ENCODE measurements around the gene MAP3K21. TPM values are rescaled to one million over a fixed set of nuclear protein-coding genes. Genes with fewer than 3 reads are reported as not detected.

Gene MAP3K21
- total and polyA plus RNA-seq, 12 donors: 0.39 to 12.1 (median 6.0) TPM

GRCh38 chr1:233433436-233434210, 106.1 kb downstream of the MAP3K21 start:
- H3K9me3 ChIP-seq (replicated peaks in 1 of 3): no peaks in the 10 kb centered on the region
- H3K4me3 ChIP-seq: no peak overlapping the region
- no peaks in the 10 kb centered on the region for H3K36me3 ChIP-seq (replicated peaks in 1 of 2)
- H3K27ac ChIP-seq: no peak overlapping the region
- intact Hi-C loops (cut with DNase I): no loop called here
- H3K4me1 ChIP-seq (replicated peaks in 1 of 2): no peaks in the 10 kb centered on the region
- TF ChIP-seq CTCF (IDR thresholded peaks at IDR 0.05) (no peak), POLR2A (IDR thresholded peaks at IDR 0.05) (no peak)
- no peak for DNase-seq
- 20 to 28% (median 23%) methylated on average over 4 of the region's 4 CpGs for WGBS, 4 donors
- H3K27me3 ChIP-seq: peaks cover 5% of the 10 kb centered on the region

Other genes with a start within 250 kb of the MAP3K21 start
- 10 to 100 TPM in 2 of 9 donors, 1 to 10 TPM in 7; 2.2 to 12.1 (median 5.4) TPM for gene PCNX2, start 32.0 kb upstream of the MAP3K21 start, total RNA-seq
- gene PCNX2, start 32.0 kb upstream of the MAP3K21 start, polyA plus RNA-seq: 10 to 100 TPM in 2 of 3 donors, 1 to 10 TPM in 1; 2.6 to 14.5 (median 13.8) TPM

Data from adrenal gland (tissue), 12 donors.